ENCODE results near the gene DENND2D.

DENND2D gene

DNA sequence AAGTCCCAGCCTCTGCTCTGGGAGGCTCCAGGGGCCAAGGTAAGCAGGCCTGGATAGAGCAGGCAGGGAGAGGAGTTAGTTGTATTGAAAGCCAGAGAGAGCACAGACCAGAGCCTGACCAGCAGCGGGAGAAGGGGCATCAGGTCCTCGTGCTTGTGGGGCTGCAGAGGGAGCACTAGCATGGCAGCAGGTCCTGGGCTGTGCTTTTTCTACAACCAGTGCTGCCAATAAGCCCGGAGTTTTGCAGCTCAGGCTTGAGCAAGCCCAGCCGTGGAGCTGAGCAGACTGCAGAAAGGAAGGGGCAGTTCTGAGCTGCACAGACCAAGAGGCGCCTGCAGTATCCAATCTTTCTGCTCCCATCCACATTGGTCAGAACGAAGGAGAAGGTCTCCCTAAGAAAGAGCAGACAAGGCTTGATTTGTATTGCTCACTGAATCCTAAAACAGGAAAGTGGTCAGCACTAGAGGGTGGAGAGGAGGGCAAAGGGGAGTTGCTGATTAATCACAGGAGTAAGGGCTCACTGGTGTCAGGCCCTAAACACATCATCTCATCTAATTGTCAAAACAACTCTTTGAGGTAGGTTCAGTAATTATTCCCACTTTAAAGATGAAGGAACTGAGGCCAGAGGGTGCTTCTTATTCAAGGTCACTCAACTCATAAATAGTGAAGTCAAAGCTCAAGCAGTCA lies 2.7 kb downstream of the DENND2D start:
- no peak overlapping the region for H2BK120ac ChIP-seq (ENCODE audit: low read depth, low read length)
- no peak for DNase-seq (ENCODE audit: low spot score)
- no CpG with 5 or more reads among the region's 6 CpGs for WGBS, 2 donors (ENCODE audit: extremely low coverage in 2 of 2, insufficient read length in 2 of 2, insufficient replicate concordance in 1 of 2)
- no peak overlapping the region for H2BK15ac ChIP-seq (ENCODE audit: low read length)
- H3K36me3 ChIP-seq (replicated peaks in 1 of 2; ENCODE audit: control insufficient read depth in 2 of 2, insufficient read depth in 2 of 2, low read length in 2 of 2) = no peaks in the 10 kb centered on the region
- no peak overlapping the region for H2AFZ ChIP-seq (ENCODE audit: low read length)
- H3K23ac ChIP-seq (ENCODE audit: low read depth, low read length, poor library complexity) = no peak overlapping the region
- H2BK12ac ChIP-seq (ENCODE audit: low read length) = no peak overlapping the region
- no peak overlapping the region for H3K4me3 ChIP-seq (ENCODE audit: low read length in 2 of 2)
- H3K9me3 ChIP-seq (replicated peaks in 1 of 2; ENCODE audit: control insufficient read depth in 2 of 2, insufficient read depth in 1 of 2, low read depth in 1 of 2, low read length in 2 of 2) = no peaks in the 10 kb centered on the region
- no peak overlapping the region for H2BK5ac ChIP-seq (ENCODE audit: low read length)
- H2AK5ac ChIP-seq (ENCODE audit: low read depth, low read length) = no peak overlapping the region
- H3K79me1 ChIP-seq (ENCODE audit: low read depth, low read length) = no peaks in the 10 kb centered on the region
- H3K27me3 ChIP-seq (ENCODE audit: control insufficient read depth in 3 of 3, insufficient read depth in 3 of 3, low read depth in 1 of 3, low read length in 3 of 3) = no peaks in the 10 kb centered on the region
- no peak overlapping the region for H3K4me2 ChIP-seq (ENCODE audit: insufficient read depth, low read length, poor library complexity, severe bottlenecking)
- no peak overlapping the region for H4K91ac ChIP-seq (ENCODE audit: low read depth, low read length, poor library complexity)
- peaks cover 2% of the 10 kb centered on the region in 2 donors for H3K4me1 ChIP-seq (ENCODE audit: control insufficient read depth in 2 of 2, insufficient read depth in 1 of 2, low read depth in 1 of 2, low read length in 2 of 2)
- H3K18ac ChIP-seq (ENCODE audit: low read length) = no peak overlapping the region
- H4K8ac ChIP-seq (ENCODE audit: low read depth, low read length) = no peak overlapping the region
- no peak overlapping the region for H3K14ac ChIP-seq (ENCODE audit: low read length)
- H3K27ac ChIP-seq (replicated peaks; ENCODE audit: low read length) = no peak overlapping the region
- H3K4ac ChIP-seq (ENCODE audit: low read length) = no peak overlapping the region
- no peak overlapping the region for H3K9ac ChIP-seq (ENCODE audit: low read depth, low read length, poor library complexity)

DNA sequence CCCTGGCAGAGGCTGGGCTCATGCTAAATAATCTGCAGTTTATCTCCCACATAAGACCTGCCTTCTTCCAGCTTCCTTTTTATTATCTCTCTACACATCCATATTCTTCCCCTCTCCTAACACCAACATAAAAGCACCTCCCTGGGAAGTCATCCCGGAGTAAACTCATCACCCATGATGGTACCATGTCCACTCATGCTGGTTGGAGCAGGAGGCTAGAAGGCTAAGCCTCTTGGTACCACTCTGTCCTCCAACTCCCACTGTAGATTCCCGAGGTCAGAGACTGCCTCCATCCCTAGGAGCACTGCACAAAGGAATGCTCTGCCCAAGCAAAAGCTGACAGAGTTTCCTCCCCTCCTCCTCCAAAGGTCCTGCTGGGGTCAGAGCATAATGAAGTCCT lies 4.2 kb downstream of the DENND2D start:
- H3K18ac ChIP-seq (ENCODE audit: low read length) = no peak overlapping the region
- H3K79me1 ChIP-seq (ENCODE audit: low read depth, low read length) = no peaks in the 10 kb centered on the region
- no peak overlapping the region for H3K14ac ChIP-seq (ENCODE audit: low read length)
- no peak overlapping the region for H2AFZ ChIP-seq (ENCODE audit: low read length)
- H3K27me3 ChIP-seq (ENCODE audit: control insufficient read depth in 3 of 3, insufficient read depth in 3 of 3, low read depth in 1 of 3, low read length in 3 of 3) = no peaks in the 10 kb centered on the region
- H2AK5ac ChIP-seq (ENCODE audit: low read depth, low read length) = no peak overlapping the region
- no peak overlapping the region for H3K4me2 ChIP-seq (ENCODE audit: insufficient read depth, low read length, poor library complexity, severe bottlenecking)
- H3K4me3 ChIP-seq (ENCODE audit: low read length in 2 of 2) = no peak overlapping the region
- H3K9ac ChIP-seq (ENCODE audit: low read depth, low read length, poor library complexity) = no peak overlapping the region
- no peak overlapping the region for H4K91ac ChIP-seq (ENCODE audit: low read depth, low read length, poor library complexity)
- H4K8ac ChIP-seq (ENCODE audit: low read depth, low read length) = no peak overlapping the region
- no peak overlapping the region for H2BK120ac ChIP-seq (ENCODE audit: low read depth, low read length)
- no peak for DNase-seq (ENCODE audit: low spot score)
- no peak overlapping the region for H2BK12ac ChIP-seq (ENCODE audit: low read length)
- H3K4ac ChIP-seq (ENCODE audit: low read length) = no peak overlapping the region
- no peaks in the 10 kb centered on the region for H3K36me3 ChIP-seq (replicated peaks in 1 of 2; ENCODE audit: control insufficient read depth in 2 of 2, insufficient read depth in 2 of 2, low read length in 2 of 2)
- no peak overlapping the region for H2BK15ac ChIP-seq (ENCODE audit: low read length)
- H3K4me1 ChIP-seq (ENCODE audit: control insufficient read depth in 2 of 2, insufficient read depth in 1 of 2, low read depth in 1 of 2, low read length in 2 of 2) = peaks cover 2% of the 10 kb centered on the region in 2 donors
- H3K9me3 ChIP-seq (replicated peaks in 1 of 2; ENCODE audit: control insufficient read depth in 2 of 2, insufficient read depth in 1 of 2, low read depth in 1 of 2, low read length in 2 of 2) = no peaks in the 10 kb centered on the region
- H2BK5ac ChIP-seq (ENCODE audit: low read length) = no peak overlapping the region
- no peak overlapping the region for H3K27ac ChIP-seq (replicated peaks; ENCODE audit: low read length)
- no peak overlapping the region for H3K23ac ChIP-seq (ENCODE audit: low read depth, low read length, poor library complexity)
- no CpG with 5 or more reads among the region's 2 CpGs for WGBS, 2 donors (ENCODE audit: extremely low coverage in 2 of 2, insufficient read length in 2 of 2, insufficient replicate concordance in 1 of 2)

DNA sequence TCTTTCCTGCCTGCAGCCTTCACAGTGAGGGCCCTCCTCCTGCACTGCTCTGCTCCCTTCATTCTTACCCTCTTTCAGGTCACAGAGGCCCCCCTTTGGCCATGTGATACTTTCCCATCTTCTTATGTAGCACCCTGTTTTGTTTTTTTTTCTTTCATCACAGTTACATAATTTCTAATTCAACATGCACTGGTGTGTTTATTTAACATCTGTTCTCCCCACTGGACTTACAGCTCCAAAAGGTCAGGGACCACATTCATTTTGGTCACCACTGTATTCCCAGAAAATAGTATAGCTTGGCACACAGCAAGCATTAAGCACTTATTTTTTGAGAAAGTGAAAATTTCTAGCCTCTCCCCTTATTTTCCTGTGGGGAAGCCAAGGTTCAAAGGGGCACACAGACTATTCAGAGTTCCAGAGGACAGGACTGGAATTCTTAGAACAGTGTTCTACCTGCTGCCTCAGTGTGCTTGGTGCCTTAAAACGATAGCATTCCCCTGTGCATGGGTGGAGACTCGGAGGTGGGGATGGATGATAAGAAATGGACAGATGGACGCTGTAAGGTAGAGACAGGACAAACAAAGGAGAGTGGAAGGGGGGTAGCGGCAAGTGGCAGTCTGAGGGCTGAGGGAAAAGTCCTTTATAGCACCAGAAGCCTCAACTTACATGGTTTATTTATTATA lies 5.3 kb downstream of the DENND2D start:
- Histone ChIP-seq H4K8ac (ENCODE audit: low read depth, low read length) (no peak overlapping the region), H3K79me1 (ENCODE audit: low read depth, low read length) (no peaks in the 10 kb centered on the region), H3K27ac (replicated peaks; ENCODE audit: low read length) (no peak overlapping the region), H2AFZ (ENCODE audit: low read length) (no peak overlapping the region), H3K4me1 (ENCODE audit: control insufficient read depth in 2 of 2, insufficient read depth in 1 of 2, low read depth in 1 of 2, low read length in 2 of 2) (peaks cover 0 to 2% of the 10 kb centered on the region in 2 donors), H3K4ac (ENCODE audit: low read length) (no peak overlapping the region), H2BK12ac (ENCODE audit: low read length) (no peak overlapping the region), H3K27me3 (ENCODE audit: control insufficient read depth in 3 of 3, insufficient read depth in 3 of 3, low read depth in 1 of 3, low read length in 3 of 3) (no peaks in the 10 kb centered on the region), H3K18ac (ENCODE audit: low read length) (no peak overlapping the region), H3K4me3 (ENCODE audit: low read length in 2 of 2) (no peak overlapping the region), H3K9ac (ENCODE audit: low read depth, low read length, poor library complexity) (no peak overlapping the region), H3K14ac (ENCODE audit: low read length) (no peak overlapping the region), H3K36me3 (replicated peaks in 1 of 2; ENCODE audit: control insufficient read depth in 2 of 2, insufficient read depth in 2 of 2, low read length in 2 of 2) (no peaks in the 10 kb centered on the region), H3K4me2 (ENCODE audit: insufficient read depth, low read length, poor library complexity, severe bottlenecking) (no peak overlapping the region), H2BK120ac (ENCODE audit: low read depth, low read length) (no peak overlapping the region), H3K9me3 (replicated peaks in 1 of 2; ENCODE audit: control insufficient read depth in 2 of 2, insufficient read depth in 1 of 2, low read depth in 1 of 2, low read length in 2 of 2) (no peaks in the 10 kb centered on the region), H3K23ac (ENCODE audit: low read depth, low read length, poor library complexity) (no peak overlapping the region), H2BK15ac (ENCODE audit: low read length) (no peak overlapping the region), H4K91ac (ENCODE audit: low read depth, low read length, poor library complexity) (no peak overlapping the region), H2BK5ac (ENCODE audit: low read length) (no peak overlapping the region), H2AK5ac (ENCODE audit: low read depth, low read length) (no peak overlapping the region)
- whole genome bisulfite sequencing, 2 donors (ENCODE audit: extremely low coverage in 2 of 2, insufficient read length in 2 of 2, insufficient replicate concordance in 1 of 2) = no CpG with 5 or more reads among the region's 4 CpGs
- no peak for DNase-seq (ENCODE audit: low spot score)

DNA sequence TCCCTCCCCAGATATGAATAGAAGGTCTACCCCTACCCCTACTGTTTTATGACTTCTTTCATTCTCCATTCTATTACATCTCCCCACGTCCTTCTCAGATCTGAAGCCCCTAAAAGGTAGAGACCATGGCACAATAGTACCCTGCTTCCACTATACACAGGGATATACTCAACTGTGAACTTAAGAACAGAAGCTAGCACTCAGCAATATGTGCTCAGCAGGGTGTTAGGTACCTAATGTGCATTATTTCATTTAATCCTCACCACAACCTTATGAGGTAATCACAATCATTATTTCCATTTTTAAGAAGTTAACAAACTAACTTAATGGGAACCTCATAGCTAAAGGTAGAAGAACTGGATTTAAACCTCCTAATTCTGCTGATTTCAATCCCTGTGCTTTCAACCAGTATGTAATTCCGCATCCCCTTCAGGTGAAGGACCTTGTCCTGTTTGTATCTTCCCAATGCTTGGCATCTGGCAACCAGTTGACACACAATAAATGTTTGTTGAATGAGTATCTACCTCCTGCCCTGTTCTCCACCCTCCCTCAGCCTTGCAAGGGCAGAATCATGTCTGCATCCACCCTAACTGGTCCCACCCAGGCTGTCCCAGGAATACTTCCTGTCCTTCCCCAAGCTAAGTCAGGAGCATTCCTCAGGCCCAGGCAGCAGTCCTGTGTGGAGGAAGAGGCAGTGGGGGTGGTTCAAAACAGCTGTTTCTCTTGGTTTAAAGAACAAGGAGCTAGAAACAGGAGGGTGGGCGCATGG lies 6.5 kb downstream of the DENND2D start:
- Histone ChIP-seq H3K18ac (ENCODE audit: low read length) (no peak overlapping the region), H3K36me3 (replicated peaks in 1 of 2; ENCODE audit: control insufficient read depth in 2 of 2, insufficient read depth in 2 of 2, low read length in 2 of 2) (peaks cover 0 to 3% of the 10 kb centered on the region in 2 donors), H3K9me3 (replicated peaks in 1 of 2; ENCODE audit: control insufficient read depth in 2 of 2, insufficient read depth in 1 of 2, low read depth in 1 of 2, low read length in 2 of 2) (no peaks in the 10 kb centered on the region), H2BK15ac (ENCODE audit: low read length) (no peak overlapping the region), H2BK12ac (ENCODE audit: low read length) (no peak overlapping the region), H3K27ac (replicated peaks; ENCODE audit: low read length) (no peak overlapping the region), H4K91ac (ENCODE audit: low read depth, low read length, poor library complexity) (no peak overlapping the region), H2AK5ac (ENCODE audit: low read depth, low read length) (no peak overlapping the region), H3K79me1 (ENCODE audit: low read depth, low read length) (no peaks in the 10 kb centered on the region), H3K23ac (ENCODE audit: low read depth, low read length, poor library complexity) (no peak overlapping the region), H3K9ac (ENCODE audit: low read depth, low read length, poor library complexity) (no peak overlapping the region), H3K4me3 (ENCODE audit: low read length in 2 of 2) (no peak overlapping the region), H2AFZ (ENCODE audit: low read length) (no peak overlapping the region), H3K4me1 (ENCODE audit: control insufficient read depth in 2 of 2, insufficient read depth in 1 of 2, low read depth in 1 of 2, low read length in 2 of 2) (peaks cover 0 to 2% of the 10 kb centered on the region in 2 donors), H3K14ac (ENCODE audit: low read length) (no peak overlapping the region), H3K27me3 (ENCODE audit: control insufficient read depth in 3 of 3, insufficient read depth in 3 of 3, low read depth in 1 of 3, low read length in 3 of 3) (no peaks in the 10 kb centered on the region), H4K8ac (ENCODE audit: low read depth, low read length) (no peak overlapping the region), H2BK120ac (ENCODE audit: low read depth, low read length) (no peak overlapping the region), H3K4ac (ENCODE audit: low read length) (no peak overlapping the region), H2BK5ac (ENCODE audit: low read length) (no peak overlapping the region), H3K4me2 (ENCODE audit: insufficient read depth, low read length, poor library complexity, severe bottlenecking) (no peak overlapping the region)
- no peak for DNase-seq (ENCODE audit: low spot score)
- WGBS, 2 donors (ENCODE audit: extremely low coverage in 2 of 2, insufficient read length in 2 of 2, insufficient replicate concordance in 1 of 2) = no CpG with 5 or more reads among the region's 3 CpGs

Measured in neuronal stem cell (in vitro differentiated cells).